GM19372 (cell line): ENCODE data around the gene GPC3.
"Not testable (repeated sequence)": the region's sequence is repeated elsewhere in the genome, so short reads cannot be mapped to it uniquely, and the experiment has no call there.

Experiments used
- ATAC-seq: cut with Tn5 transposase; IDR thresholded peaks from one replicate; pipeline ENCODE4 v1.9.1; 2021; ENCODE audit warnings: mild to moderate bottlenecking, low read depth, moderate library complexity; ENCODE audit not compliant: unreplicated experiment

The GPC3 gene

GRCh38 chrX:133985164-133985966, at the start of gene GPC3:
GPC3 (minus strand) TSS chrX:133985594.
- peak; percentile 76 for ATAC-seq

GRCh38 chrX:134032441-134032840, 47.0 kb upstream of the GPC3 start:
- ATAC-seq: no peak

DNA sequence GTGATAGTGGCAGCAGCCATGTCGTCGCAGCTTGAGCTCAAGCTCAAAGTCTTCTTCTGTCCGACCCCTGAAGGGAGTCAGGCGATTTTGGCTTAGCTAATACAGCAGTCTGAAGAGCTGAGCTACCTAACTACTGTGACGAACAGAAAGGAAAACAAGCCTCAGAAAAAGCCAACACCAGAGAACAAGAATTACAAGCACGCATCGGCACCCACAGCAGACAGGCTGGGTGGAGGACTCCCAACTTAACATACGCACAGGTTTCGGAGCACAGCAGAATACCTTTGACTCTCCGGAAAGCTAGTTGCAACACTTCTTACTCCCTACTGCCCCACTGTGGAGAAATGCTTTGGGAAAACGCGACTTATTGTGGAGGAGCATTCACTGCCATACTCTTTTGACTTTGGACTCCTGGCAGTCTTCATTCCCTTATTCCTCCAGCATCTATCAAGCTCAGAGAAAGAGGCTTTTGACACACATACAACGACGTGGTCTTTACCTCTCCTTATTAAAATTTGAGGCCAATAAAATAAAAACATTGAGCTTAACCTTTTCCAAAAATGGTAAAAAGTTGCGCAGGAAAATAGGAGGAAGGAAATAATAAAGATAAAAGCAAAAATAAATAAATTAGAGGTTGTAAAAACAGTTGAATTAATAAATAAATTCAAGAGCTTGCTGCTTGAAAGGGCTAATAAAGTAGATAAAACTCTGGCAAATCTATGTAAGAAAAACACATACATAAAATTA, 41.3 kb upstream of the GPC3 start:
- ATAC-seq: no peak

GRCh38 chrX:134025986-134026545, 40.7 kb upstream of the GPC3 start:
- no peak for ATAC-seq

DNA sequence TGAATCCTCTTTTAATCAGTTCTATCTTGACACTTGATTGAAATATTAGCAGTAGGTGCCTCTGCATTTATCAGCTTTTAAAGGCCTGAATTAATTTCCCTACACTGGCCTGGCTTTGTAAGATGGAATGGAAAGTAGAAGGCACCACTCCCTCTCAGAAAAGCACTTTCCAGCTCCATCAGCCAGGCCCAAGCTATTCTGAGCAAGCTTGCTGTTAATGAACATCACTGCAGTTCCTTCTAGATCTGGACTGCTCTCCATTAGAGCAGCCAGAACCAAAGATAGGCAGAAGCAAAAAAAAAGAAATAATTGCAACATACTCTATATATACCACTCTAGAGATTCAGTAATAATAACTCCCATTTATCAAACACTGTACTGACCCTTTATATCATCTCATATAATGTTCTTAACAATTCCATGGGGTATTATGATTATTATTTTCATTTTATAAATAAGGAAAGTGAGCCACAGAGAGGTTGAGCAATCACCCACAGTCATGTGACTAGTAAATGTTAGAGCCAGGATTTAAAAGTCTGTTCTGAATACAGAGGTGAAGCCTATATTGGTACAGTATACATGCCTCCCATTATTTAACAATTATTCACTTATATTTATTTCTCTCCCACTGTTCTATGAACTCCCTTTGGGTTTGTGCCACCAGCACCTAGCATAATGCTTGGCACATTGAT, 39.4 kb upstream of the GPC3 start:
- ATAC-seq: no peak

DNA sequence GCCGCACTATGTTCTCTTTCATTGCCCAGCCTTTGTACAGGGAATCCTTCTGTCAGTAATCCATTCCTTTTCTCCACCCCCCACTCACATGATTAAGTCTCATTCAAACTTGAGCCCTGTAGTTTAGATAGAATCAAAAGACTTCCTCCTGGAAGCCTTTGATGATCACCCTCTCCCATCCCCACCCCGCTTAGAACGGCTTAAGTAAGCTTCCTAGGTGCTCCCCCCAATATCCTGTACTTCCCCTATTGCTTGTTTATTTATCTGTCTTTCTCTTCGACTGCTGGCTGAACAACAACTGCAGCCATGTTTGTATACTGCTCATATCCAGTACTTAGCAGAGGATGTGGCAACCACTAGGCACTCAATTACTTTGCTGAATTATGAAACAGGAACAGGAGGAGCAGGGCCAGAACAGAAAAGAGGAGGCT, 38.5 kb upstream of the GPC3 start:
- no peak for ATAC-seq

GRCh38 chrX:134020910-134021309, 35.5 kb upstream of the GPC3 start:
- no peak for ATAC-seq

DNA sequence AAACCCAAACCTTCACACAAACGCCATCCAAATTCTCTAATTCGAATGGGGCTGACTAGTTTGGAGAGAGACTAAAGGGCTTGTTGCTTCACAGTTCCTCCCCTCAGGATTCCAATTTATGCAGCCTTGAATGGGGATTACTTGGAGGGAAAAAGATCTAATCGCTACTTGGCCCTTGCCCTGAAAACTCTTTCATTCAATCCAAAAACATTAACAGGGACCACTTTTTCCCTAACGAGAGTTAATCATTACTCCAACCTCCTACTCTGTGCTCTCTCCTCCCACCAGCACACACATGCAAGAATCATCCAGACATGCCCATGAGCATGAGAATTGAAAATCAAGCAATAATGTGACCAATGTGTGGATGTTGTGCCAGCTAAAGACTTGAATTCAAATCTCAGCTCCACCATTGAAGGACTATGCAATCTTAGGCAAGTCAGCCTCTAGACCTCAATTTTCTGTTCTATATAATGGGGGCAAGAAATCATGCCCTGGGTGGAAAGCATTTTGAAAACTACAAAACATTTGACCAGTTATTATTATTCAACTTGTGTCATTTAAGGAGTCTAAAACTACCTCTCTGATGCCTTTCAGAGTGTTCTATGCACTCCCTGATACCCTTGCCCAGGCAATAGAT, 34.3 kb upstream of the GPC3 start:
- ATAC-seq: no peak

DNA sequence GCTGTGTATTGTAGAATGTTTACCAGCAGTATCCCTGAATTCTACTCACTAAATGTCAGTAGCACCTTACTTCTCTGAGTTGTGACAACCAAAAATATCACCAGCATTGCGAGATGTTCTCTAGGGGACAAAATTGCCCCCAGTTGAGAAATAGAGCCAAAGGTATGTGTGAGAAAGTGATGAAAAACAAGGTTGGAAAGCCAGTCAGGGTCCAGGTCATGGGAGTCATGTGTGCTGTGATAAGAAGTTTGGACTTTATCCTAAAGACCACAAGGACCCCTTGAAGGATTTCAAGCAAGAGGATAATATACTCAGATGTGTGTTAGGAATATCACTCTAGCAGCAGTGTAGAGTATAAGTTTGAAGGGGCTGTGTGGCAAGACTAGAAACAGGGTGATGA, 30.9 kb upstream of the GPC3 start:
- not testable (repeated sequence) for ATAC-seq

DNA sequence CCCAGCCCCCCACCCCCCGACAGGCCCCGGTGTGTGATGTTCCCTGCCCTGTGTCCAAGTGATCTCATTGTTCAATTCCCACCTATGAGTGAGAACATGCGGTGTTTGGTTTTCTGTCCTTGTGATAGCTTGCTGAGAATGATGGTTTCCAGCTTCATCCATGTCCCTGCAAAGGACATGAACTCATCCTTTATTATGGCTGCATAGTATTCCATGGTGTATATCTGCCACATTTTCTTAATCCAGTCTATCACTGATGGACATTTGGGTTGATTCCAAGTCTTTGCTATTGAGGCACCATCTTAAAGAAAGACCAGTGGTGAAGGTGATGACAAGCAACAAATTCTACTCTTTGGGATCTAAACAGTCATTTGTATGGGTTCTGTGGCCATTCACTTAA, 30.1 kb upstream of the GPC3 start:
- ATAC-seq: not testable (repeated sequence)

DNA sequence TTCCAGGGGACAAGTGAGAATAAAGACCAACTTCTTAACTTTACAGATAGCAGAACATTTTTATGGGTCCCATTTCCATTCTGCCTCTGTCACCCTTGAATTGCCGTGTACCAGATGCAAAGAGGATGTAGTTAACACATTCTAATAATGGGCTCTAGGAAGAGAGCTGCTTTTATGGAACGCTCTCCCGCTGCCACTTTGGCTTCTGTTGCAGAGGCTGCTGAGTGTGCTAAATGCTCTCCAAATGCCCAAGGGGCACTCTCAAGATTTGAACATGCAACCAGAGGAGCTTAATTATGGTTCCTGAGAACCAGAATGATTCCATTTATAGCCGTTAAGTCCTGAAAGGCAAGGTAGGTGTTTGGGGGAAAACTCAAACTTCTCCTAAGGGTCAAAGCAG, 28.1 kb upstream of the GPC3 start:
- ATAC-seq: no peak

GRCh38 chrX:134013092-134013497, 27.7 kb upstream of the GPC3 start:
- ATAC-seq: no peak

- no peak for ATAC-seq
Observed at GRCh38 chrX:134010690-134011089, 25.3 kb upstream of the GPC3 start.

GRCh38 chrX:134007716-134008115, 22.3 kb upstream of the GPC3 start:
- ATAC-seq: no peak

DNA sequence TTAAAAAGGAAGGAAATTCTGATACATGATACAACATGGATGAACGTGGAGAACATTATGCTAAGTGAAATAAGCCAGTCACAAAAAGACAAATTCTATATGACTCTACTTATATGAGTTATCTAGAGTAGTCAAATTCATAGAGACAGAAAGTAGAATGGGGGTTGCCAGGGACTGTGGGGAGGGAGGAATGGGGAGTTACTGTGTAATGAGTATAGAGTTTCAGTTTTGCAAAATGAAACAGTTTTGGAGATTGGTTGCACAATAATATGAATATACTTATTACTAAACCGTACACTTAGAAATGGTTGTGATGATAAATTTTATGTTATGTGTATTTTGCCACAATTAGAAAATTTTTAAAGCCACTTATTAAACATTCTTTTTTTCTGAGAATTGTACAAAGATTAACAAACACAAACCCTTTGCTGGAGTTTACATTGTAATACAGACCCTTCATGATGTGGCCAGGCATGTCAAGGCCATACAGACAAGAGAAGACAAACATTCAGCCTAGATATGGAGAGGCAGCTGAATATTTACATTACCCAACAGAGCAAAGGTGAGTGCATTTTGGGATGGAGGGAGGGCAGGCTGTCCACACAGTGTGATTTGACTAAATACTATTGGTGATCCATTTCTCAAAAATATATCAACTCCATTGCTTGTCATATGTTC, 21.2 kb upstream of the GPC3 start:
- ATAC-seq: no peak

DNA sequence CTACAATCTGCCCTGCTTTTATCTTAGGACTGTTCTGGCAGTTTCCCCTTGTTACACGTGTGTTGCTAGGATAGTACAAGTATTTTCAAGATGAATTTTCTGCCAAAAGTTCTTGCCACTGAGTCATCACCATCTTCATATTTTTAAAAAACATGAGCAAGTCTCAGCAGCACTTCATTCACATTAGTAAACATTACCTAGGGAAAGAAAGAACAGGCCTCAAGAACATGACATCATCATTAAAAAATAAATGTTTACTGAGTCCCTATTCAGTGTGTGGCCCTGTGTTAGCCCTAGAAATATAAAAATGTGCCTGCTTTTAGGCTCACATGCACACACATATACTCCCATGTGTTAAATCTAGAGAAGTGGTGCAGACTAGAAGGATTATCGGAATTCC, 18.7 kb upstream of the GPC3 start:
- no peak for ATAC-seq

GRCh38 chrX:134002921-134003615, 17.7 kb upstream of the GPC3 start:
- ATAC-seq: no peak

DNA sequence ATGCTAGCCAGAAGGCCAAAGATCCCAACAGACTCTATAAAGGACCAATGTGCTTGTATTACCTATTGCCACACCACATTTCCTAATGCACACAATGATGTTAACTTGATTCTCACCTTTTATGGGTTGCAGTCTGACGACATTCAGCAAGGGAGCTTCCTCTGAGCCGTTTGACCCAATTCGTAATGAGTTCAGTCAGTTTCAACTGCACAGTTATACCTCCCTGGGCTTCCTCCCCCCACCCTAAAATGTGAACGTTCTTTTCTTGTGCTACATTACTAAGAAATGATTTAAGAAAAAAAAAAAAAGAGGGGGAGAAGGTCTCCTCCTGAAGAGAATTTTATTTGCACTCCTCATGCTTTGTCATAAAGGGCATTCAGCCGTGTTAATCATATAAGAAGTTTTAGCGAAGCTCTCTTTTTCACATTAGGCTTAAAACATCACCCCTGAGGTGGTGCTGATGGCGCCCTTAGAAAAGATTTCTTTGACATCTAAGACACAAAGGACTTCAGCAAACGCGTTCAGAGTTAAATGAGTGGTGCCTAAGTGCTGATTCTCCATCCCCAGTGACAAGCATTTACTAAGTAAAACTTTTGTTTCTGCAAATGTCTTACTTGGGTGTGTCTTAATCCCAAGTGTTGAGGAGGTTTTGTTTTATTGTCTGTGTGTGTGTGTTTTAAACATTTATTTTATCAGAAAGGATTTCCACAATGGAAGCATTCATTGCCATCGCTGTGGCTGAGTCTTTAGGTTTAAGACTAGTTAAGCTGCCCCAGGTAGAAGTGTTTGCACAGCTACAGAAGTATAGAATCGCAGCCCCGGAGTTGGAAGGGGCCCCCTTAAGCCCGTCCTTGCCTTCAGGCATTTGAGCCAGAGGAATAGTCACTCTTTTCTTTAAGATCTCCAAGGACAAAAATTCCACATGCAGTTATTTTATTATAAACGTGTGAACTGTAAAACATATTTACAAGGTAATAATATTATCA, 15.2 kb upstream of the GPC3 start:
- ATAC-seq: no peak
